AG10803 (cell line): ENCODE results near the gene TUBB.

ENCODE experiments used
- DNase-seq: peaks from one replicate; pipeline ENCODE4 v3.0.0; 2010; ENCODE audit warnings: low read depth
- H3K4me3 ChIP-seq: 2 replicates; pipeline ENCODE4 v1.5.1; 2011; ENCODE audit warnings: mild to moderate bottlenecking, low read length, control low read depth
- CTCF ChIP-seq: conservative IDR thresholded peaks from 2 replicates; pipeline ENCODE4 v1.5.1; 2011; ENCODE audit warnings: mild to moderate bottlenecking, low read length, control low read depth, inconsistent platforms

TUBB gene

DNA sequence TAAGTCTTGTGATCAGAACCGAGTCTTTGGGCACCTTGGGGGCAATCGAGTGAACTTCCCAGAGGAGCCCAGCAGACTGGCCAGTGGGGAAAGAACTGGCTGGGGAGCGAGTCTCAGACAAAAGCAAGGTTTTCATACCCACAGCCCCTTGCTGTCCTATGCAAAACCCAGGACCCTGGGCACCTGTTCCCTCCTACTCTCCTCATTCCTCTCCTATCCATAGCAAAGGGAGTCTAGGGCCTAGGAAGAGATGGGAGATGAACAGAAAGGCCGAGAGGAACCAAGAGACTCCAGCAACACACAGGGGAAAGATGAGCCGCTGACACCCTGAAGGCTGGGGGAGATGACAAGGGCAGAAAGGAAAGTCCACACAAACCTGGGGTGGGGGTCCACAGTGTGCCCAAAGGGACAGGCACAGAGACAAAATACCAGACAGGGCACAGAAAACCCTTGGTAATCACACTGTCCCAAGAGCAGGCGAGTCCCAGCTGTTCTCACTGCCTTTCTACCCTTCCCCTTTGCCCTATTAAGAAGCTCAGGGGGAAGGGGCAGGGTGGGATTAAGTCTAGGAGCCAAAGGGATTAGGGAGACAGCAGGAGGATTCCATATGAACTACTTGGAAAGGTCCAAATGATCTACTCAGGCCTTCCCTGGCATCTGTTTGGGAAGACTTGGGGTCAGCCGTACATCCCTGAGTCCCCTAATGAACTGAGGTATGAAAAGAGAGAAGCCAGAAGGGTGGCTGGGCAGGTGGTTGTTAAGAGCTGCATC lies 40.2 kb upstream of the TUBB start:
- DNase-seq: no peak
- peak overlapping the region; percentile 42 for H3K4me3 ChIP-seq
- no peak for TF ChIP-seq CTCF

- TF ChIP-seq CTCF: no peak
- no peak for DNase-seq
Observed at GRCh38 chr6:30681766-30682142, 38.4 kb upstream of the TUBB start.

DNA sequence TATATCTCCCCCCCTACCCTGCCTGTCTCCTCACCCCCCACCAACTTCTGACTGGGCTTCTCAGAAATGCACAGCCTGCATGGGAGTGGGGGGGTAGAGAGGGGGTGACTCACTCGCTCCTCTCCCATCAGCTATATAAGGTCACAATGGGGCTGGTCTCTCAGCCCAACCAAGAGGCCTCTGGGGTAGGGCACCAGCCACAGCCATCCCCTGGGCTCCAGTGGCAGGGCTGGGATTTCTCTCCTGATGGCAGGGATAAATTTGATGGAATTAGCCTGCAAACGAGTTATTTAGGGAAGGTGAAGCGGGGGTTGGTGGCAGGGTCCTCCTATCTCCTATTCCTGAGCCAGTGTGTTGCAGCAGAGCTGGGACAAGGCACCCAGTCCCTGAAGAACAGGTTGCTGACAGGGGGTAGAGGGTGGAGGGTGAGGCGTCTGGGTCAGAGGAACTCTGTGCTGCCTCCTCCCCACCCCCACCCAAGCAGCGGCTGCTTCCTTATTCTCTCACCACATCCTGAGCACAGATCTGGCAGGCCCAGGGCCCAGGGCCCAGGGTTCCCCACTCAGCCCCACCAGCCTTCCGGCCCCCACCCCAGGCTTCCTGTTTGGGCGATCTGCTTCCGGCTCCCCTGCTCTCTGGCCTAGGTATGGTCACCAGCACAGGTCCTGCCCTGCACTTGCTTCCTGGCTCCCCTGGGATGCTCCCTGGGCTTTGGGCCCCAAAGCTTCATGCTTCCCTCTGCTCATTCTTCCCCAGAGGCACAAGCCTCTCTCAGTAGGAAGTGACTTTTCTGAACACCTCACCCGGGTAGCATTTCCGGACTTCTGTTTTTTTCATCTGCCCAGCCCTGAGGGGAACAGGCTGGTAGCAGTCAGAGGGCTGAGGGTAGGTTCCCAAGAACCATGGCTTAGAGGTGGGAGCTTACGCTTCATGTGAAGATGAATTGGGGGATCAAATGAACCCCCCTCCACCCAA lies 37.7 kb upstream of the TUBB start:
- DNase-seq: peak; percentile 87
- peak overlapping the region; percentile 93 for H3K4me3 ChIP-seq
- no peak for TF ChIP-seq CTCF

More at GRCh38 chr6:30681766-30682142, 38.4 kb upstream of the TUBB start:
- H3K4me3 ChIP-seq: peak overlapping the region; percentile 93

- no peak for DNase-seq
- H3K4me3 ChIP-seq: peak overlapping the region; percentile 93
- TF ChIP-seq CTCF: no peak
Observed at GRCh38 chr6:30683183-30683979, 36.8 kb upstream of the TUBB start.

GRCh38 chr6:30683980-30684338 lies 36.2 kb upstream of the TUBB start:
- no peak for TF ChIP-seq CTCF
- DNase-seq: no peak
- H3K4me3 ChIP-seq: peak overlapping the region; percentile 93

GRCh38 chr6:30684386-30685156 lies 35.6 kb upstream of the TUBB start:
- no peak for TF ChIP-seq CTCF
- H3K4me3 ChIP-seq: peak overlapping the region; percentile 93
- DNase-seq: peak; percentile 31
